ENCODE measurements around the gene FSCN2. TPM values are rescaled to one million over a fixed set of nuclear protein-coding genes. Genes with fewer than 3 reads are reported as not detected.

FSCN2 gene
- total and polyA plus RNA-seq, 4 donors, result 0.89 to 3.1 (median 1.6) TPM

DNA sequence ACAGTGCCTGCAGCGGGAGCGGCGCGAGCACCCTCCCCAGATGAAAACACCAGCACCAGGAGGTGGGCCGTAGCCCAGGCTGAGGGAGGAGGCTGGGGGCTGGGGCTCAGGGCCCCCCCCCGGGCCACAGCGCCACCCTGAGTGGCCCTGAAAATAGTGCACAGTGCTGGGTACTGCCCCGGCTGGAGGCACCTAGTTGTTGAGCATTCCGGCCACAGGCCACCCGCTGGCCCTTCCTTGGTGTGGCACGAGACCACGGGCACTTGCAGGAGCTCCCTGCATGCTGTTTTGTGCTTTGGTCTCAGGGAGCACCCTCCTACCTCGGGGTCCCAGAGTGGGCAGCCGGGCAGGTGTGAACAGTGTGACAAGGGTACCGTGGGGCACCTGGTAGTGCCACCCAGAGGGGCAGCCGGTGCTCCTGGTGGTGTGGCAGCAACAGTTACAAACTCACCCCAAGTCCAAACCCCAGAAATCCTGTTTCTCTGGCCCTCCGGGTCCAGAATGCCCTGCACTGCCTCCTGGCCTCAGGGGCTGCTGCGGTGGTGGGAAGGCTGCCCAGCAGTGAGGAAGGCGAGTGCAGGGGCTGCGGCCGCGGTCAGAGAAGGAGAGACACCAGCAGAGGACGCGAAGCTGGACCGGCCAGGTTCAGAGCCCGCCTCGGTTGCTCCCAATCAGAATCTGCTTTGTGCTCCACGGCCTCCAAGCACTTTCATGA lies 11.9 kb downstream of the FSCN2 start:
- peaks cover 17% of the 10 kb centered on the region for H3K27me3 ChIP-seq (ENCODE audit: control insufficient read depth, insufficient read depth, low read length)
- peaks cover 25% of the 10 kb centered on the region for H3K4me1 ChIP-seq (ENCODE audit: control insufficient read depth, insufficient read depth, low read length)
- no peaks in the 10 kb centered on the region for H3K9me3 ChIP-seq (ENCODE audit: control insufficient read depth, insufficient read depth, low read length)
- H3K4me3 ChIP-seq (ENCODE audit: low read depth, low read length), result no peak overlapping the region
- 95% methylated on average over 23 of the region's 28 CpGs for WGBS (ENCODE audit: insufficient coverage)
- H3K27ac ChIP-seq (ENCODE audit: low read depth, low read length), result no peak overlapping the region
- H3K36me3 ChIP-seq (ENCODE audit: control insufficient read depth, insufficient read depth, low read length), result peaks cover 79% of the 10 kb centered on the region
- no peak for DNase-seq (ENCODE audit: low read depth in 4 of 6, low spot score in 6 of 6)

DNA sequence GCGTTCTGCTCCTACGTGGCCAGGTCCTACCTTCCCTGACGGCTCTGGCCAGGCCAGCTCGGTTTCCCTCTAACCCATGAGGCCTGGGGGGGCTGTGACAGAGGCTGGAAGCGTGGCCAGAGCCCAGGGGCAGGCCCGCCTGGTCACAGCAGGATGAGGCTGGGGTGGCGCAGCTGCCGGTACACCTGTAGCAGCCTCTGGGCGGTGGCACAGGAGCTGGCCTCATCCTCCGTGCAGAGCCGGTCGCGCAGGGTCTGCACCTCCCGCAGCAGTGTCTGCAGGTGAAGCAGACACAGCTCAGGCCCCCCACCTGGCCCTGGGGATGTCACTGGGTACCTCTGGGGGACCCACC lies 12.5 kb downstream of the FSCN2 start:
- Histone ChIP-seq H3K27me3 (ENCODE audit: control insufficient read depth, insufficient read depth, low read length) (peaks cover 17% of the 10 kb centered on the region), H3K27ac (ENCODE audit: low read depth, low read length) (no peak overlapping the region), H3K4me1 (ENCODE audit: control insufficient read depth, insufficient read depth, low read length) (peaks cover 25% of the 10 kb centered on the region), H3K4me3 (ENCODE audit: low read depth, low read length) (no peak overlapping the region), H3K9me3 (ENCODE audit: control insufficient read depth, insufficient read depth, low read length) (no peaks in the 10 kb centered on the region), H3K36me3 (ENCODE audit: control insufficient read depth, insufficient read depth, low read length) (peaks cover 84% of the 10 kb centered on the region)
- no peak for DNase-seq (ENCODE audit: low read depth in 4 of 6, low spot score in 6 of 6)
- 94% methylated on average over 14 of the region's 14 CpGs for WGBS (ENCODE audit: insufficient coverage)

DNA sequence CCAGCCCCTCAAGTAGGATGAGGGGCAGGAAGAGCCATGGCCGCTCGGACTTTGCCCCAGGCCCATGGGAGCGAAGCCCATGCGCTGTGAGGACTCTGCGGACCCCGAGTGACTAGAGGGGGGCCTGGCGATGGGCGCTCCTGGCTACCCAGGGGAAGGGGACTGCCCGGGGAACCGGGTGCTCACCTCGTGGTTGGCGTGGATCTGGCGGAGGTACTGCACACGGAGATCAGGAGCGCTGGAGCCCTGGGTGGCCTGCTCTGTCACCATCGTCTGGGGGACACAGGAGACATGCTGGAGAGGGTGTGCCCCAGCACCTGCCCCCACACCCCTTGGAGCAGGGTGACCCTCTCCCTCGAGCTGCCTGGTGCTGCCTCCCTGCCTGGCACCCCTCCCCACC lies 12.9 kb downstream of the FSCN2 start:
- H3K36me3 ChIP-seq (ENCODE audit: control insufficient read depth, insufficient read depth, low read length), result peaks cover 89% of the 10 kb centered on the region
- H3K4me3 ChIP-seq (ENCODE audit: low read depth, low read length), result no peak overlapping the region
- peaks cover 13% of the 10 kb centered on the region for H3K27me3 ChIP-seq (ENCODE audit: control insufficient read depth, insufficient read depth, low read length)
- WGBS (ENCODE audit: insufficient coverage), result 97% methylated on average over 16 of the region's 17 CpGs
- no peaks in the 10 kb centered on the region for H3K9me3 ChIP-seq (ENCODE audit: control insufficient read depth, insufficient read depth, low read length)
- no peak for DNase-seq (ENCODE audit: low read depth in 4 of 6, low spot score in 6 of 6)
- peaks cover 21% of the 10 kb centered on the region for H3K4me1 ChIP-seq (ENCODE audit: control insufficient read depth, insufficient read depth, low read length)
- H3K27ac ChIP-seq (ENCODE audit: low read depth, low read length), result no peak overlapping the region

DNA sequence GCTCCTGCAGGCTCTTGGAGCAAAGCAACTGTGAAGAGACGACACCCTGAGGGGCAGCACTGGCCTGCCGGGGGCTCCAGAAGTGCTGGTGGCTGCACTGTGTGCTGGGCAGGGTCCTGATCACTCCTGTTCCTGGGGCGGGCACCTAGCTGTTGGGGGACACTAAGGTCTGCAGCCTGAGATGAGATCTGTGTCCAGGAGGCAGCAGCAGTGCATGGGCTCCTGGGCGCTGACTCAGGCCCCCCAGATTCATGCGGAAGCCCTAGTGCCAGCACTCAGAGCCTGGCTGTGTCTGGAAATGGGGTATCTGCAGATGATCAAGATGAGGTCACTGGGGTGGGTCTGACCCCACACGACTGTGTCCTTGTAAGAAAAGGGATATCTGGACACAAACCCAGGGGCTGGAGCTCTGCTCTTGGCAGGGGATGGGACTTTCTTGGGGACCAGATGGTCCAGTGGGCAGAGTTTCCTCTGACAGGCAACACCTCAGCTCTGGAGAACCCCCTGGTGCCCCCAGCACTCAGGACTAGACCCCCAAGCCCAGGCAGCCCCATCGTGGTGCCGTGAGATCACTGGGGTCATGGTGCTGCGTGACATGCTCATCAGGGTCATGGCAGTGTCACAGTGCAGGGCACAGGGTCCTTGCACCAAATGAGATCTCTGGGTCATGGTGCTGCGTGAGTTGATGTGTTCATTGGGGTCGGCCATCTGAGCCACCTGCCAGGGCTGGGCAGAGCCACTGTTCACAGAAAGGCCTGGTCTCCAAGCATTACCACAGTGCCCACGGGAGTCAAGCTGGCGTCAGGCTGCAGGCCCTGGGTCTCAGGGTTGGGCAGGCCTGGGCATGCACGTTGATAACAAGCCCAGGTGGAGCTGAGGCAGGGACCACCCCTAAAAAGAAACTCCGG lies 14.5 kb downstream of the FSCN2 start:
- Histone ChIP-seq H3K36me3 (ENCODE audit: control insufficient read depth, insufficient read depth, low read length) (peaks cover 97% of the 10 kb centered on the region), H3K27ac (ENCODE audit: low read depth, low read length) (no peak overlapping the region), H3K4me1 (ENCODE audit: control insufficient read depth, insufficient read depth, low read length) (peaks cover 7% of the 10 kb centered on the region), H3K9me3 (ENCODE audit: control insufficient read depth, insufficient read depth, low read length) (no peaks in the 10 kb centered on the region), H3K4me3 (ENCODE audit: low read depth, low read length) (no peak overlapping the region), H3K27me3 (ENCODE audit: control insufficient read depth, insufficient read depth, low read length) (peaks cover under 1% of the 10 kb centered on the region)
- WGBS (ENCODE audit: insufficient coverage), result 90% methylated on average over 15 of the region's 15 CpGs
- DNase-seq (ENCODE audit: low read depth in 4 of 6, low spot score in 6 of 6), result no peak

DNA sequence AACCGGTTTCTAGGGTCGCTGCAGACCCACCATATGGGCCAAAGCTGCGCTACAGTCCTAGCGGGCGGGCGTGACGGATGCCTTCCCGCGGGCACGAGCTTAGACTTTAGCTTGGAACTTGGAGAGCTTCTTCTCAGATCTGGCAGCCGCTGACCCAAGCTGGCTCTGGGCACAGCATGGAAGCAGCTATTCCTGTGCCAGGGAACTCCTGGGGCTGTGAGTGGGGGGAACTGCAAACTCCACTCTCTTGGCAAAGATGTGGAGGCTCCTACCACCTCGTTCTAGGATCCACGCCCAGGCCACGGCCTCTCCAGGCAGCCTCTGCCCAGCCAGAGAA lies 15.1 kb downstream of the FSCN2 start:
- peaks cover 1% of the 10 kb centered on the region for H3K4me1 ChIP-seq (ENCODE audit: control insufficient read depth, insufficient read depth, low read length)
- no peak for DNase-seq (ENCODE audit: low read depth in 4 of 6, low spot score in 6 of 6)
- 93% methylated on average over 14 of the region's 14 CpGs for WGBS (ENCODE audit: insufficient coverage)
- H3K4me3 ChIP-seq (ENCODE audit: low read depth, low read length), result no peak overlapping the region
- no peaks in the 10 kb centered on the region for H3K27me3 ChIP-seq (ENCODE audit: control insufficient read depth, insufficient read depth, low read length)
- peaks cover 97% of the 10 kb centered on the region for H3K36me3 ChIP-seq (ENCODE audit: control insufficient read depth, insufficient read depth, low read length)
- H3K9me3 ChIP-seq (ENCODE audit: control insufficient read depth, insufficient read depth, low read length), result no peaks in the 10 kb centered on the region
- H3K27ac ChIP-seq (ENCODE audit: low read depth, low read length), result no peak overlapping the region

DNA sequence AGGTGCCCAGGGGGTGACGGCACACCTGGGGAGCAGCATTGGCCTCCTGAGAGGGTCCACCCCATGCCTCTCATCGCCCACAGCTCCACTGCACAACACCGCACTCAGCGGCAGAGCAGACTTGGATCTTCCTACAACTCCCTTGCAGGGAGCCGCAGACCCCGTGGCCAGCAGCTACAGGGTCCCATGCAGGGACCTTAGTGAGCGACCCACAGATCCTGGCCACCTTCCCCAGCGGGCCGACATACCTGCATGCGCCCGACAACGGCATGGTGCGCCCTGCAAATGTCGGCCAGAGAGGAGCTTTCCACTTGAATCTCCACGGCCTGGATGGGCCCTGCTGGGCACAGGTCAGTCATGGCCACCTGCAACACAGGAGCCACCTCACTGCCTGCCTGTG lies 15.6 kb downstream of the FSCN2 start:
- peaks cover 97% of the 10 kb centered on the region for H3K36me3 ChIP-seq (ENCODE audit: control insufficient read depth, insufficient read depth, low read length)
- no peaks in the 10 kb centered on the region for H3K27me3 ChIP-seq (ENCODE audit: control insufficient read depth, insufficient read depth, low read length)
- H3K9me3 ChIP-seq (ENCODE audit: control insufficient read depth, insufficient read depth, low read length), result no peaks in the 10 kb centered on the region
- WGBS (ENCODE audit: insufficient coverage), result 97% methylated on average over 15 of the region's 15 CpGs
- H3K27ac ChIP-seq (ENCODE audit: low read depth, low read length), result no peak overlapping the region
- no peak for DNase-seq (ENCODE audit: low read depth in 4 of 6, low spot score in 6 of 6)
- H3K4me1 ChIP-seq (ENCODE audit: control insufficient read depth, insufficient read depth, low read length), result no peaks in the 10 kb centered on the region
- no peak overlapping the region for H3K4me3 ChIP-seq (ENCODE audit: low read depth, low read length)

DNA sequence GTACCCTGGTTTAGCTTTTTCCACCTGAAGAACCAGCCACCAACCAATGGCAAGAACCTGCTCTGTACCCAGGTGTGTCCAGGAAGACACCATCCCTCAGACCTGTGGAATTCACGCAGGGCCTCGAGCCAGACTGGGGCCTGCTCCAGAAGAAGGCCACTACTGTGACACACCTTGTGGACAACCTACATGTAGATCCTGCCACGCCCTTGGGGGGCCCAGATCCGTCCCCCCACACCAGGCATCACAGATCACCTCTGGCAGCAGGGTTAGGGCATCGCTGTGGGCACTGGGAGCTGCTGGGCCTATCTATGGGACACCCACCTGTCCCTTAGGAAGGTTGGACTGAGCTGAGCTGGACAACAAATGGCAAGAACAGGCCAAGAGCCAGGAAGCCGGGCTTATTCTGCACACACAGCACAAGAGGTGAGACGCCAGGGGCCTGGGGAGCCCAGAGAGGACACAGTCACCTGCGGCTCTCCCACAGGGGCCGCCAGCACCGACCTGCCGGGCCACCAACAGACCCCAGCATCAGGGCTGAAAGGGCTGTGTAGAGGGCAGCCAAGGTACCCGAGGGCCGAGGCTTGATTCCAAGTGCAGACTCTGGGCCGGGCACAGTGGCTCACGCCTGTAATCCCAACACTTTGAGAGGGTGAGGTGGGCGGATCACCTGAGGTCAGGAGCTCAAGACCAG lies 16.3 kb downstream of the FSCN2 start:
- 96% methylated on average over 14 of the region's 16 CpGs for WGBS (ENCODE audit: insufficient coverage)
- no peaks in the 10 kb centered on the region for H3K27me3 ChIP-seq (ENCODE audit: control insufficient read depth, insufficient read depth, low read length)

DNA sequence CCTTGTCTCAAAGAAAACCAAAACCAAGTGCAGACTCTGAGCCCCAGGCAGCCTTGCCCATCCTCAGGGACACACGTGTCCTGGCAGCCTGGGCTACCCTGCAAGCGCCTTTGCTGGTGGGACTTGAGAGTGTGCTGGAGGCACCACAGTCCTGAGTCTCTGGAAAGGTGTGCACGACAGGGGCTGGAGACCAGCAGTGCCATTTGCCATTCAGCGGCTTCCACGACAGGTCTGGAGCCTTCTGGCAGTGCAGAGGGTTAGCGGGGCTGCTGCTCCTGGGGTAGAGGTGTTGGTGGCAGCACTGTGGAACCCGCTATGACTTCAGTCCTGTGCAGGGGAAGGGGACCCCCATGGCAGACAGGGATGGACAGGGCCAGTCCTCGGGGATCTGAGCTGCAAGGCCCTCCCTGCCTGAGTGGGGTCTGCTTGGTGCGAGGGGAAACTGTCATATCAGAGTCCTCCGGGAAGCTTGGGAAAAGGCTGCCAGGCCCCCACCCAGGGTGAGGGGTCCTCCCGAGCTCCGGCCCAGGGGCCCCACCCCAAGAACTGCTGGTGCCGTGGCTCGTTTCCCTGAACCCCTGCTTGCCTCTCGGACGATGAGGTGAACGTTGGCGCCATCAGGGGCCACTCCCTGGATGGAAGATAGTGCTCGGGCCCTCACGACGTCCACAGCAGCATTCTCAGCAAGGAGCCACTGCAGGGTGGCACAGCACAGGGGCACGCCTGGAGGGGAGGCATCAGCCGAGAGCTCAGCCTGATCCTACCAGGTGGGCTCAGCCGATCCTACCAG lies 17.2 kb downstream of the FSCN2 start:
- no peak for DNase-seq (ENCODE audit: low read depth in 4 of 6, low spot score in 6 of 6)
- Histone ChIP-seq H3K36me3 (ENCODE audit: control insufficient read depth, insufficient read depth, low read length) (peaks cover 97% of the 10 kb centered on the region), H3K4me3 (ENCODE audit: low read depth, low read length) (no peak overlapping the region), H3K27ac (ENCODE audit: low read depth, low read length) (no peak overlapping the region), H3K4me1 (ENCODE audit: control insufficient read depth, insufficient read depth, low read length) (peaks cover 7% of the 10 kb centered on the region), H3K9me3 (ENCODE audit: control insufficient read depth, insufficient read depth, low read length) (no peaks in the 10 kb centered on the region), H3K27me3 (ENCODE audit: control insufficient read depth, insufficient read depth, low read length) (no peaks in the 10 kb centered on the region)
- WGBS (ENCODE audit: insufficient coverage), result 88% methylated on average over 23 of the region's 24 CpGs

More for the DNA sequence above, 16.3 kb downstream of the FSCN2 start:
- Histone ChIP-seq H3K4me3 (ENCODE audit: low read depth, low read length) (no peak overlapping the region), H3K27ac (ENCODE audit: low read depth, low read length) (no peak overlapping the region), H3K36me3 (ENCODE audit: control insufficient read depth, insufficient read depth, low read length) (peaks cover 97% of the 10 kb centered on the region), H3K9me3 (ENCODE audit: control insufficient read depth, insufficient read depth, low read length) (no peaks in the 10 kb centered on the region), H3K4me1 (ENCODE audit: control insufficient read depth, insufficient read depth, low read length) (no peaks in the 10 kb centered on the region)
- DNase-seq (ENCODE audit: low read depth in 4 of 6, low spot score in 6 of 6), result no peak

DNA sequence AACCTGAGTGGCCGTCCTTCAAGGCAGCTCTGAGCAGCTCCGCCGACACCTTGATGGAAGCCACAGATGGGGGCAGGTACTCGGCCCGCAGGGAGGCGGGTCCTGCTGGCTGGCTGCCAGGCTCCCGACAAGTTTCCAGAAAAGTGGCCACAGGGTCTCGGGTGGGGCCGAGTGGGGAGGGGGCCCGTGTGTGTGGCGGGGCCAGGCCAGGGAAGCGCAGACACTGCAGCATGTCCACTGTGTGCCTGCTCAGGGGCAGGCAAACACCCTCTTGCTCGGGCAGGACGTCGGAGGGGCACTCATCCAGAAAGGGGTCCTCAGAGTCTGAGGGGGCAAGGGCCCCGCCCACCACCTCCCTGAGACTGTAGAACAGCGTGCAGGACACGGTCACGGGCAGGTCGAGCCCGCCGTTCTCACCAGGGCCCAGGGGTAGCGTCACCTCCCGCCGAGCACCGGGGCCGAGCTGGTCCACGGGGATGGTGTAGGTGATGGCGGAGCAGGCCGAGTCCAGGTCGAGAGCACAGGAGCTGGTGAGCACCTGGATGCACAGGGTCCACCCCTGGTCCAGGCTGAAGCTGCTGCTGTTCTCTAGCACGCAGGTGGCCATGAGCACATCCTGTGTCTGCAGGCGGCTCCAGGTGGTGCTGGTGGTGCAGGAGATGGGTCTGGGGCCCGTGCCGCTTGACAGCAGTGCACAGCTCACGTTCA lies 18.9 kb downstream of the FSCN2 start:
- 87% methylated on average over 36 of the region's 36 CpGs for WGBS (ENCODE audit: insufficient coverage)

More for the DNA sequence above, 18.9 kb downstream of the FSCN2 start:
- Histone ChIP-seq H3K27me3 (ENCODE audit: control insufficient read depth, insufficient read depth, low read length) (no peaks in the 10 kb centered on the region), H3K9me3 (ENCODE audit: control insufficient read depth, insufficient read depth, low read length) (no peaks in the 10 kb centered on the region), H3K36me3 (ENCODE audit: control insufficient read depth, insufficient read depth, low read length) (peaks cover 93% of the 10 kb centered on the region), H3K4me1 (ENCODE audit: control insufficient read depth, insufficient read depth, low read length) (peaks cover 20% of the 10 kb centered on the region), H3K27ac (ENCODE audit: low read depth, low read length) (no peak overlapping the region), H3K4me3 (ENCODE audit: low read depth, low read length) (no peak overlapping the region)
- DNase-seq (ENCODE audit: low read depth in 4 of 6, low spot score in 6 of 6), result no peak

Data from spinal cord (tissue), 10 donors.